GM18909 (cell line): ENCODE data around the gene CIDEA.
"Not testable (repeated sequence)": the region's sequence is repeated elsewhere in the genome, so short reads cannot be mapped to it uniquely, and the experiment has no call there.

Experiments
- ATAC-seq: cut with Tn5 transposase; IDR thresholded peaks from one replicate; pipeline ENCODE4 v1.9.1; 2021; ENCODE audit warnings: mild to moderate bottlenecking; ENCODE audit not compliant: unreplicated experiment, poor library complexity

The CIDEA gene

GRCh38 chr18:12254136-12254819, at the start of gene CIDEA:
TSS of gene CIDEA (plus strand) at chr18:12254361. CDS start at chr18:12254384, 23 bp downstream.
- no peak for ATAC-seq

GRCh38 chr18:12208296-12209153, 45.6 kb upstream of the CIDEA start:
- ATAC-seq = not testable (repeated sequence)

- ATAC-seq = not testable (repeated sequence)
These were observed 41.9 kb upstream of the CIDEA start for GRCh38 chr18:12212308-12212707.

GRCh38 chr18:12214296-12215005, 39.7 kb upstream of the CIDEA start:
- not testable (repeated sequence) for ATAC-seq

- not testable (repeated sequence) for ATAC-seq
These were observed 37.7 kb upstream of the CIDEA start for GRCh38 chr18:12216471-12216870.

- not testable (repeated sequence) for ATAC-seq
These were observed 35.6 kb upstream of the CIDEA start for GRCh38 chr18:12218603-12219002.

GRCh38 chr18:12222041-12222440, 32.1 kb upstream of the CIDEA start:
- ATAC-seq = not testable (repeated sequence)

- not testable (repeated sequence) for ATAC-seq
These were observed 30.8 kb upstream of the CIDEA start for GRCh38 chr18:12223326-12223725.

GRCh38 chr18:12226807-12227206, 27.4 kb upstream of the CIDEA start:
- not testable (repeated sequence) for ATAC-seq

GRCh38 chr18:12227399-12228186, 26.6 kb upstream of the CIDEA start:
- not testable (repeated sequence) for ATAC-seq

- ATAC-seq = peak; percentile 68
These were observed 25.9 kb upstream of the CIDEA start for GRCh38 chr18:12228308-12228707.

GRCh38 chr18:12230561-12230960, 23.6 kb upstream of the CIDEA start:
- not testable (repeated sequence) for ATAC-seq

GRCh38 chr18:12231040-12231882, 22.9 kb upstream of the CIDEA start:
- ATAC-seq = no peak

GRCh38 chr18:12231986-12232385, 22.2 kb upstream of the CIDEA start:
- no peak for ATAC-seq

- ATAC-seq = no peak
These were observed 20.8 kb upstream of the CIDEA start for GRCh38 chr18:12233378-12233777.

GRCh38 chr18:12234451-12235190, 19.5 kb upstream of the CIDEA start:
- ATAC-seq = no peak

GRCh38 chr18:12236141-12236540, 18.0 kb upstream of the CIDEA start:
- ATAC-seq = no peak
